Stimulated activated CD8-positive, alpha-beta memory T cell treated with anti-CD3 and anti-CD28 coated beads, Interleukin-15, amount 100 ng/mL, for 24 hours (primary cell): ENCODE data around the gene KNG1.
"Not testable (repeated sequence)": the region's sequence is repeated elsewhere in the genome, so short reads cannot be mapped to it uniquely, and the experiment has no call there.

ENCODE experiments used
- DNase-seq: peaks from one replicate; pipeline ENCODE4 v3.0.0-alpha.2; 2020; ENCODE audit warnings: low read depth

Gene KNG1

GRCh38 chr3:186710694-186711093, 6.5 kb upstream of the KNG1 start:
- DNase-seq: not testable (repeated sequence)

DNA sequence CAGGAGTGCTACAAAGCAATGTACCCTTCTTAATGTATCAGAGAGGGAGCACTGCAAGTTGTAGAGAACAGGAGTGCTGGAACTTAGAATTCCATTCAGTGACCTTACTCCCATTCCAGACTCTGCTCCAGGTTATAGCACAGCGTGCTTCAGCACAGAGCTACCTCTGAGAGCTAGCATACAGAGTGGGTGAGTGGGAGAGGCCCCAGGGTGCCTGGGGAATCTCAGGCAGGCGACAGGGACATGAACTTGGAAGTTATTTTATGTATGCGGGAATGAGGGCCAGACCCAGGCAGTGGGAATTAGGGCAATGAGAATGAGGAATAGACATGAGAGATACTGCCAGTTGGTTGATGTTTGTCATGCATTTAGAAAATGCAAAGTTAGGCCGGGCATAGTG, 3.7 kb upstream of the KNG1 start:
- no peak for DNase-seq

DNA sequence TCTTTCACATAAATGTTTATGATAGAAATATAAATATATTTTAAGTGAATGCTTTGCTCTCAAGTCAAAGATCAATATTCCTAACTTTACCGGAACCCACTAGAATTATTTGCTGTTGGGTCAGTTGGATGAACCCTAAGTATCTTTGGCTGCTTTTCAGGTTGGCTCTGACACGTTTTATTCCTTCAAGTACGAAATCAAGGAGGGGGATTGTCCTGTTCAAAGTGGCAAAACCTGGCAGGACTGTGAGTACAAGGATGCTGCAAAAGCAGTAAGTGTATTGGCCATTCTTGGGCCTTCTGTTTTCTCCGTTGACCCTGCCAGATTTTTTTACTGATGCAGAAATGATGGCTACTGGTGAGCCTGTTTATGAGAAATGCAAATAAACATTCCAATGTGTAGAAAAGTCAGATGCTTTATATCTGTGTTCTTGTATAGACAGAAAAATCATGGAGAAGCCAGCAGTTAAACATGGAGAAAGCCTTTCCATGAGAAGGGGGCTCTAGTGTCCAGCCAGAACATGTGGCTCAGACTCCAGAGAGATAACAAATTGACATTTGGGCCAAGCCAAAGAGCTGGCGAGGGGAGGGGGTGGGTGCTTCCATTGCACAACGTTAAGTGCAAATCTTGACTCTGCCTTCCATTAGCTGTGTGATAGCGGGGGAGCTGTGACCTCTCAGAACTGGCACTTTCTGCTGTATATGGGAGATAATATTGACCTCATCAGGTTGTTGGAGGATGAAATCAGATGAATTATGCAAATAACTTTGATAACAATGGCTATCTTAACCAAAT, 3.0 kb downstream of the KNG1 start:
- DNase-seq: no peak

DNA sequence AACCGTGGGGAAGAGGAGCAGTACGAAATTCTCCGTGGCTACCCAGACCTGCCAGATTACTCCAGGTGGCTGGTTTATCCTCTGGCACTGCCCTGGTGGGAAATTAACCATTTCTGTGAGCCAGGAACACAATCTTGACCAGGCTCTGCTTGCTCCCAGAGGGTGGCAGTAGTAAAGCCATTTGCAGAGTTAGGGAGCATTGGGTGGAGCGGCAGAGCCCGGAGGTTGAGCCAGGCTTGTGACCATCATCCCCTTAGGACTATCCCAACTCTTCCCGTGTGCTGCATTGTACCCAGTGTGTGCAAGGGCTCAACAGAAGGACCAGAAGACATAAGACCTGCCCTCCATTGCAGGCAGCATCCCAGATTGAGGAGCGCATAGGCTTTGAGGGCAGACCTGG, 5.3 kb downstream of the KNG1 start:
- no peak for DNase-seq

DNA sequence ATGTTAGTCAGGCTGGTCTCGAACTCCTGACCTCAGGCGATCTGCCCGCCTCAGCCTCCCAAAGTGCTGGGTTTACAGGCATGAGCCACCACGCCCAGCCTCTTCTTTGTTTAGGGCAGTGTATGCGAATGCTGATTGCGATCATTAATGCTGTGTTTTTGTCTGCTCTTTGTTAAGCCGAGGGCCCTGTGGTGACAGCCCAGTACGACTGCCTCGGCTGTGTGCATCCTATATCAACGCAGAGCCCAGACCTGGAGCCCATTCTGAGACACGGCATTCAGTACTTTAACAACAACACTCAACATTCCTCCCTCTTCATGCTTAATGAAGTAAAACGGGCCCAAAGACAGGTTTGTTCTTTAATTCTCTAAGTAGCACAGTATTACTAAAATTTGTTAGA, 7.8 kb downstream of the KNG1 start:
- DNase-seq: no peak

GRCh38 chr3:186732169-186732766, 15.1 kb downstream of the KNG1 start:
- DNase-seq: no peak

GRCh38 chr3:186742618-186743380, 25.6 kb downstream of the KNG1 start:
- no peak for DNase-seq

GRCh38 chr3:186743666-186744065, 26.5 kb downstream of the KNG1 start:
- no peak for DNase-seq

DNA sequence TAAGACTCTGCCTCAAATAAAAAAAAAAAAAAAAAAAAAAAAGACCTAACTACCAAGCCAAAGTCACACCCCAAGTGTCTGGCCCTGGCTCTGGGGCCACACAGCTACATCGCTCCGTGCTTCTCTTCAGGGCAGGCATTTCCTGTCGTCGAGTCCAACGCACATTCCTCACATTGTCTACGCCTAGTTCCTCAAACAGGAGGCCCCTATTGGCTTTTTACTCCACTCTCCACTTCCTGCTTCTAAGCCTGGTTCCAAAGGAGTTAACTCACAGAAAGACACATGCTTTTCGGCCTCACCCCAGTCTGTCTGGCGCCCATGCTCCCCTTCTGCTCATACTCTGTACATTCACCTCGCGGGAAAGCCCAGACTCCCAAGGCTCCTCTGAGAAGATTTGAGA, 28.8 kb downstream of the KNG1 start:
- no peak for DNase-seq

GRCh38 chr3:186750316-186750715, 33.2 kb downstream of the KNG1 start:
- DNase-seq: no peak

- DNase-seq: no peak
Measured at GRCh38 chr3:186751480-186751879, 34.3 kb downstream of the KNG1 start.

DNA sequence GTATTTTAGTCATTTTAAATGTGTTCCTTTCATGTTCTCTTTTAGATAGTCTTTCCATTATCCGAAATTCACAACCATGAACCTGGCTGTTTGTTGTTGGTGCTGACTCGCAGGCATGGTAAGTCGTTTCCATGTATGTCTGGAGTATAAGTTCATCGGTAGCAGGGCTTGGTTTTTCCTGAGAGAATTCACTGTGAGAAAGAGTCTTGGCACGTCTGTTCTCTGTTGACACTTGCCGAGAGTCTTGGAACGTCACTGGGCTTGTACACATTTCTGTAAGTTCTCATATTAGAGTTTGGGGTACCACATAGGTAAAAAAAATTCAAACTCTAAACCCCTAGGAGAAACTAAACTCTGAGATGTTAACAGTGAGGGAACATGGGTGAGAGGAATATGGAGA, 36.8 kb downstream of the KNG1 start:
- no peak for DNase-seq

GRCh38 chr3:186754871-186755270, 37.7 kb downstream of the KNG1 start:
- DNase-seq: no peak

GRCh38 chr3:186757214-186757613, 40.1 kb downstream of the KNG1 start:
- DNase-seq: no peak

DNA sequence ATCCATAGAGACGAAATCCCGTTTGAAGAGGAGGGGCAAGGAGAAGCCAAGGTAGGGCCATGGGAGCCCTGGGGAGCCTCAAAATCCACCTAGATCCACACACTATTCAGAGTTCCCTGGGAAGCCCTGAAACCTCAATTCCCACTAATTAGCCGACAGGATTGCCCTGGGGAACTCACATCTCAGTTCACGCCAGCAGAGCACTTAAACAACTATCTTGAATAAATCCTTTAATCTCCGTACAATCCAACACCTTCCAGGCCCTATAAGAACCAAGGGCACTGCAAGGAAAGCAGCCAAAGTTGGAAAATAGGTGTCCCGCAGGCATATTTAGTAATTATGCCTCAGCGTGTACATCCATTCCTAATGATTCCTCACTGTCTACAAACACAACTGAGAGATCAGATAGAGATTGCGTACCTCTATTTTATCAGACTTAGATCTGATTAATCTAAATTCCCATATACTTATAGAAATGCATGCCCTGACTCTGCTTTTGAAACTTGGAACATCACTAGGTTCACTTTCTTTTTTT, 40.6 kb downstream of the KNG1 start:
- DNase-seq: no peak

GRCh38 chr3:186759231-186759930, 42.2 kb downstream of the KNG1 start:
- no peak for DNase-seq

- no peak for DNase-seq
Measured at GRCh38 chr3:186760141-186760833, 43.1 kb downstream of the KNG1 start.

DNA sequence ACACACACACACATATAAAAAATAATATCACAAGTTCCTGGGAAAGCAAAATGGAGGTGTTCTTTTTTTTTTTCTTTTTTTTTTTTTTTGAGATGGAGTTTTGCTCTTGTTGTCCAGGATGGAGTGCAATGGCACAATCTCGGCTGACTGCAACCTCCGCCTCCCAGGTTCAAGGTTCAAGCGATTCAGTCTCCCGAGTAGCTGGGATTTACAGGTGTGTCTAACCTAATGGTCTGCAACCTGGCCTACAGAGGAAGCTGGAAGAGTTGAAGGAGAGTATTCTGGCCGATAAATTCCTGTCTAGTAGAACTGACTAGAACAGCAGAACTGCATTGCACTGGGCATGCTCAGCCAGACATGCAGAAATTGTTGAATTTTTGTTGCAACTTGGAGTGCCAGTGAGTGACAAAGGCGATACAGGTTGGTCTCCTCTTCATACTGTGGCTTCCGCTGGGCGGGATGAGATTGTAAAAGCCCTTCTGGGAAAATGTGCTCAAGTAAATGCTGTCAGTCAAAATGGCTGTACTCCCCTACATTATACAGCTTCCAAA, 43.8 kb downstream of the KNG1 start:
- DNase-seq: no peak

- DNase-seq: no peak
Measured at GRCh38 chr3:186772281-186772694, 55.1 kb downstream of the KNG1 start.

GRCh38 chr3:186772701-186773417, 55.7 kb downstream of the KNG1 start:
- peak; percentile 39 for DNase-seq

GRCh38 chr3:186775999-186776398, 58.8 kb downstream of the KNG1 start:
- no peak for DNase-seq
